LNCaP clone FGC (cell line): ENCODE data around the gene RUFY1.
"Not testable (repeated sequence)": the region's sequence is repeated elsewhere in the genome, so short reads cannot be mapped to it uniquely, and the experiment has no call there.

Experiments used
- DNase-seq: peaks from one replicate; pipeline ENCODE4 v3.0.0-alpha.2; 2011; ENCODE audit warnings: low read depth
- H3K4me3 ChIP-seq: 2 replicates; pipeline ENCODE4 v1.5.1; 2011; ENCODE audit warnings: mild to moderate bottlenecking, low read depth, low read length, control low read depth
- TF ChIP-seq, protein P1 (sequence below): IDR thresholded peaks from 2 replicates; pipeline ENCODE4 v1.5.1; 2012; ENCODE audit warnings: mild to moderate bottlenecking; ENCODE audit not compliant: control insufficient read depth, insufficient read depth; ENCODE audit errors: extremely low read depth

Gene RUFY1, protein sequence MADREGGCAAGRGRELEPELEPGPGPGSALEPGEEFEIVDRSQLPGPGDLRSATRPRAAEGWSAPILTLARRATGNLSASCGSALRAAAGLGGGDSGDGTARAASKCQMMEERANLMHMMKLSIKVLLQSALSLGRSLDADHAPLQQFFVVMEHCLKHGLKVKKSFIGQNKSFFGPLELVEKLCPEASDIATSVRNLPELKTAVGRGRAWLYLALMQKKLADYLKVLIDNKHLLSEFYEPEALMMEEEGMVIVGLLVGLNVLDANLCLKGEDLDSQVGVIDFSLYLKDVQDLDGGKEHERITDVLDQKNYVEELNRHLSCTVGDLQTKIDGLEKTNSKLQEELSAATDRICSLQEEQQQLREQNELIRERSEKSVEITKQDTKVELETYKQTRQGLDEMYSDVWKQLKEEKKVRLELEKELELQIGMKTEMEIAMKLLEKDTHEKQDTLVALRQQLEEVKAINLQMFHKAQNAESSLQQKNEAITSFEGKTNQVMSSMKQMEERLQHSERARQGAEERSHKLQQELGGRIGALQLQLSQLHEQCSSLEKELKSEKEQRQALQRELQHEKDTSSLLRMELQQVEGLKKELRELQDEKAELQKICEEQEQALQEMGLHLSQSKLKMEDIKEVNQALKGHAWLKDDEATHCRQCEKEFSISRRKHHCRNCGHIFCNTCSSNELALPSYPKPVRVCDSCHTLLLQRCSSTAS

DNA sequence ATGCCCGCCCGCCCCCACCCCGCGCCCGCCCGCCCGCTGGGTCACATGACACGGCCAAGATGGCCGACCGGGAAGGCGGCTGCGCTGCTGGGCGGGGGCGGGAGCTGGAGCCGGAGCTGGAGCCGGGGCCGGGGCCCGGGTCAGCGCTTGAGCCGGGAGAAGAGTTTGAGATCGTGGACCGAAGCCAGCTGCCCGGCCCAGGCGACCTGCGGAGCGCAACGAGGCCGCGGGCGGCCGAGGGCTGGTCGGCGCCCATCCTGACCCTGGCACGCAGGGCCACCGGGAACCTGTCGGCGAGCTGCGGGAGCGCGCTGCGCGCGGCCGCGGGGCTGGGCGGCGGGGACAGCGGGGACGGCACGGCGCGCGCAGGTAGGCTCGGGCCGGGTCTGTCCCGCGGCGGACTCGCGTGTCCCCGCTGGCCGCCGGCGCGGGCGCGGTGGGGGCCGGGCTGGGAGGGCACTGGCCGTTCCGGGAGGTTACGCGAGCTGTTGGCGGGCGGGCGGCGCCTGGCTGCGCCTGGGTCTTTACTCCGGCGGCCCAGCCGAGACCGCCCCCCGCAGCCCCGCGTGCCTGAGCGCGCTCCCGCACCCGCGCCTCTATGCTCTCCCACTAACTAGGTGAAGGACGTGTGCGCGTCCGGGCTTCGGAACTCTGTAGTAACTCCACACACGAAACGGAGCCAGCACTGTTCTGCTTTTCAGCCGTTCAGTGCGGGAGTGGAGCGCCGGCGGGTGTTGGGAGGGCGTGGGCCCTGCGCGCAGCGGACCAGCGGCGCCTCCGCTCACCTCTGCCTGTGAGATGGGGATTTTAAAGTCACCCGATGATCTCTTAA is at the start of gene RUFY1:
Gene RUFY1 (plus strand): TSS at position 44 of the 832 bp plus-strand sequence. CDS start 16 bp downstream, at position 60.
- TF ChIP-seq, protein P1, sequence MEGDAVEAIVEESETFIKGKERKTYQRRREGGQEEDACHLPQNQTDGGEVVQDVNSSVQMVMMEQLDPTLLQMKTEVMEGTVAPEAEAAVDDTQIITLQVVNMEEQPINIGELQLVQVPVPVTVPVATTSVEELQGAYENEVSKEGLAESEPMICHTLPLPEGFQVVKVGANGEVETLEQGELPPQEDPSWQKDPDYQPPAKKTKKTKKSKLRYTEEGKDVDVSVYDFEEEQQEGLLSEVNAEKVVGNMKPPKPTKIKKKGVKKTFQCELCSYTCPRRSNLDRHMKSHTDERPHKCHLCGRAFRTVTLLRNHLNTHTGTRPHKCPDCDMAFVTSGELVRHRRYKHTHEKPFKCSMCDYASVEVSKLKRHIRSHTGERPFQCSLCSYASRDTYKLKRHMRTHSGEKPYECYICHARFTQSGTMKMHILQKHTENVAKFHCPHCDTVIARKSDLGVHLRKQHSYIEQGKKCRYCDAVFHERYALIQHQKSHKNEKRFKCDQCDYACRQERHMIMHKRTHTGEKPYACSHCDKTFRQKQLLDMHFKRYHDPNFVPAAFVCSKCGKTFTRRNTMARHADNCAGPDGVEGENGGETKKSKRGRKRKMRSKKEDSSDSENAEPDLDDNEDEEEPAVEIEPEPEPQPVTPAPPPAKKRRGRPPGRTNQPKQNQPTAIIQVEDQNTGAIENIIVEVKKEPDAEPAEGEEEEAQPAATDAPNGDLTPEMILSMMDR = no peak
- DNase-seq = peak; percentile 46
- peak within 1 kb of the TSS; percentile 91 for H3K4me3 ChIP-seq

DNA sequence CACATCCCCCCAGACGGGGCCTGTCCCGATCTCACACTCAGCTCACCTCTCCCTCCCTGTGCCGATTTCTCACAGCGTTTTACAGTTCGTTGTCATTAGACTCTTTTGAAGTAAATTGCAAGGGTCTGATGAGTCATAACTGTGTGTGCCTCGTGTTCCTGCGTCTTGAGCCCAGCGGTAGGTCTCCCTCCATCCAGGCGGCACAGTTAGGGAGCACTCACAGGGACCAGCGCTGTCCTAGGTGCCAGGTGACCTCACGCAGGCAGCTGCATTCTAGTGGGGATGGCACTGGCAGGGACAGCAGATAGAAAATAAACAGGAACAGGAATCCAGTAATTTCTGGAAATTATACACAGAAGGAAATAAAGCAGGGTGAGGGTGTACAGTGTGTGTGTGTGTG is 48.4 kb upstream of the RUFY1 start:
- not testable (repeated sequence) for DNase-seq, H3K4me3 ChIP-seq

DNA sequence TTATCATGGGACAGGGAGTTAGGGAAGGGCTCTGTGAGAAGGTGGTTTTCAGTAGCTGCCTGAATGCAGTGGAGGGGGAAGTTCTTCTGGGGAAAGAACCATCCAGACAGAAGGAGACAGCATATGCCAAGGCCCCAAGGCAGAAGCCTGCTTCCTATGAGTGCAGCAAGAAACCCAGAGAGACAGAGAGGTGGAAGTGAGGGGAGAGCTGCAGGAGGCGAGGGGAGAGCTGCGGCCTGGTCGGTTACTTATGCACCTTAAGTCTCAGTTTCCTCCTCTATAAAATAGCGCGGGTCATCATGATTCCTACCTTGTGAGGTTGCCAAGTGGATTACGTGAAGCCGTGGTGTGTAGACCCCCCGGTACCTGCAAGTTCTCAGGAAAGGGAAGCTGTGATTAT is 47.9 kb upstream of the RUFY1 start:
- not testable (repeated sequence) for H3K4me3 ChIP-seq, DNase-seq

DNA sequence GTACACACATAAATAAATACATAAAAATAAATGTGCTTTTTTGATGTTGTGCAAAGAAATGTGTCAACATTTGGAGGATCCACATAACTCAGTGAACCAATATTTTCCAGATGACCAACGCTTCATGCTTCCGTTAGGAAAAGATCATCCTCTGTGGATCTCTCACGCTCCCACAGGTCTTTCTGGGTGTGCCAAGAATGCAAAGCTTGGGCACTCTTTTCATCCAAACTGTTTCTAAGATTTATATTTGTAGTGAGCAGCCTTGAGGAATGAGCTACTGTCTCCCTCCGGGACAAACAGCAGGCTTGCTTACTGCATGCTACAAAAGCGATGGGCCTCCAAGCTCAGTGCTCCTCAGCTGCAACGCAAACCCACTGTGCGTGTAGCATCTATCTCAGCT is 46.2 kb upstream of the RUFY1 start:
- no peak for DNase-seq
- TF ChIP-seq, protein P1 = no peak
- H3K4me3 ChIP-seq = no peak overlapping the region

DNA sequence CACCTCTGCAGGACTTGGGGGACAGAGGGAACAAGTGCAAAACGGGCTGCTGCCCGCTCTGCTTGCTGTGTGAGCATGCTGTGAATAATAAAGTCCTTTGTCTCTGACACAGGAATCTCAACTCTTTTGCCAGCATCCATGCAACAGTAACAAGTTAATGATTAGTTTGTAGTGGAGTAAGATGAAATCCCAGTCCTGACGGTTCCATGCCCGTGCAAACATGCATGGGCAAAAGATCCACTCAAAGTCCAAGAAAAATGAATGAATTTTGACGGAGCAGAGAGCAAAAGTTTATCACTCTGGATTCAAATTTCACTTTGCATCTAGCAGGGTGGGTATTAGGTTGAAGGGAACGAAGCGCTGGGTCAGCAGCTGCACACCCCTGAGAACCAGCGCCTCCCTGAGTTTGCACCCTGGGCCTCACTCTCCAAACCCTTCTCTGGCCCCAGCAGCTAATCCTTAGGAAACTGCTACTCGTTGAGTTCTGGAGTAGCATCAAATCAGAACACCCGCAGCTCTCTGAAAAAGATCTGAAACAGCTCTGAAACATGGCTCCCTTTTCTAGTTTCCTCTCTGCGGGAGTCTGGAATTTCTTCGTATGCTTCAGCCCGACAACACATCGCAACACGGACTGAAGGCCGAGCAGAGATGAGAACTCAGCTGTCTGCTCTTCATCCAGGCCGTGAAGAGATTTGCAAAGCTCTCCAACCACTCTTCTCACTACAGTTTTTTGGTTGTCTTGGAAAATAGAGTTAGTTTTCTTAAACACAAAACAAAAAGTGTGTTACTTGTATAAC is 45.6 kb upstream of the RUFY1 start:
- DNase-seq = no peak
- TF ChIP-seq, protein P1 = no peak
- H3K4me3 ChIP-seq = no peak overlapping the region

DNA sequence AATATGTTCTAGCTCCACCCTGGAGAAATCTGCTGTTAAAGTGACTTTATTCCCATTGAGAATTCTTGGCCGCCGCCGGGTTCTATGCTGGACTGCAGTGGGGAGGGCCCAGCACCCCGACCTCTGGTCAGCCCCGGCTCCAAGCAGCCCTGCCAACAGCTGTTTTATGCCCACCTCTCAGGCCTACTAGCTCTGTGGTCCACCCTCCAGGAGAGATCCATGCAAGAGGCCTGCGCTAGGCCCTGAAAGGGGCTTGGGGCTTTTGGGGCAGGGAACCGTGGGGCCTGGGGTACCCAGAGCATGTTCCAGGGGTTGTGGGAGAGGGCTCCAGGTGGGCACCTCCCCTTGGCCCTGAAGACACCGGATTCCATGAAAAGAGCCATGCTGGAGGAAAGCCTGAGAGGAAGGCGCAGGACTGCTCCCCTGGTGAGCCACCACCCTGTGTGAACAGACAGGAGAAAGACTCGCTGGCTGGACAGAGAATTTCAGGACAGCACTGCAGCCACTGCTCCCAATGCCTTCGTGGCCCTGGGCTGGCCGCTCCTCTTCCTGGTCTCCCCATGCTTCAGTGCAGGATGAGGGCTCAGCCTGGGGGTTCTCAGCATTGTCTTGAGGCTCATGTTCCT is 44.6 kb upstream of the RUFY1 start:
- no peak for DNase-seq
- TF ChIP-seq, protein P1 = no peak
- H3K4me3 ChIP-seq = no peak overlapping the region

DNA sequence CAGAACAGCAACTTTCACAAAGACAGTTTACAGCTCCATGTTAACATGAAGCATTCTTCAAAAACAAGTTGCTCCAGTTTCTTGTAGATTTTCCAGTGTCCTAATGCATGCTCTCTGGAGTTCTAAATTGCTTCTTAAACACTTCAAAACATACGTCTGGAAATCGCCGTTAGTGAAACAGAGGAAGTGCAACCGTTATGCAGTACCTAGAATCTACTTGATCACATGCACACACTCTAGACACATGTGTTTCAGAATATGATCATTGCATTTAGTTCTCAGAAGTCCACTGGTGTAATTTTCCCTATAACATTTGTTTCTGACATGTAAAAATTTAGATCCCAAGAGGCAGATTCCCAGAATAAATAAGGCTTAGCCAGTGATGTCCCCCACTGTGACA is 41.1 kb upstream of the RUFY1 start:
- no peak for DNase-seq
- TF ChIP-seq, protein P1 = no peak
- no peak overlapping the region for H3K4me3 ChIP-seq
